SU-DHL-6 (cell line): ENCODE results near the gene ASB16.
A peak's percentile ranks its signal among the peaks of the same experiment; 100 is the strongest.

ENCODE experiments used
- H2AFZ ChIP-seq: fragments of 200-600 bp; sonication (generic); 2 replicates; pipeline ENCODE4 v1.6.1; 2014; ENCODE audit warnings: low read depth, mild to moderate bottlenecking, moderate library complexity, mixed read lengths, antibody characterized with exemption, low read length; ENCODE audit not compliant: severe bottlenecking
- H3F3A ChIP-seq: fragments of 200-600 bp; shearing (Covaris generic); 2 replicates; pipeline ENCODE4 v1.6.0; 2016; ENCODE audit warnings: antibody characterized with exemption, mild to moderate bottlenecking; ENCODE audit not compliant: insufficient read depth
- H3K27ac ChIP-seq: fragments of 200-600 bp; sonication (generic); 2 replicates; pipeline ENCODE4 v1.5.1; 2016; ENCODE audit warnings: low read depth, mild to moderate bottlenecking, low read length, moderate library complexity, mixed read lengths
- H3K27me3 ChIP-seq: fragments of 200-600 bp; sonication (generic), shearing (Covaris generic); 2 replicates; pipeline ENCODE4 v1.6.0; 2014; ENCODE audit warnings: mild to moderate bottlenecking, low read length
- H3K36me3 ChIP-seq: fragments of 200-600 bp; sonication (generic); 2 replicates; pipeline ENCODE4 v1.6.1; 2014; ENCODE audit warnings: mild to moderate bottlenecking, low read length, mixed read lengths
- H3K4me2 ChIP-seq: fragments of 300-600, 200-600 bp; shearing (Covaris generic), sonication (generic); 2 replicates; pipeline ENCODE4 v1.6.0; 2014; ENCODE audit warnings: low read length, low read depth, mild to moderate bottlenecking; ENCODE audit not compliant: poor library complexity, severe bottlenecking
- H3K4me3 ChIP-seq: fragments of 200-600 bp; sonication (generic); 2 replicates; pipeline ENCODE4 v1.5.1; 2014; ENCODE audit warnings: antibody characterized with exemption, low read length, mild to moderate bottlenecking, mixed read lengths; ENCODE audit not compliant: insufficient read depth, poor library complexity, severe bottlenecking
- H3K79me2 ChIP-seq: fragments of 200-600 bp; sonication (generic); 2 replicates; pipeline ENCODE4 v1.6.1; 2014; ENCODE audit warnings: mild to moderate bottlenecking, low read length, moderate library complexity; ENCODE audit not compliant: insufficient read depth
- H3K9ac ChIP-seq: fragments of 200-600 bp; sonication (generic); 2 replicates; pipeline ENCODE4 v1.7.0; 2014; ENCODE audit warnings: mild to moderate bottlenecking, low read length
- H3K9me2 ChIP-seq: fragments of 200-600 bp; sonication (generic); replicated peaks from 2 replicates; pipeline ENCODE4 v1.6.1; 2014; ENCODE audit warnings: low read length; ENCODE audit not compliant: insufficient read depth
- H3K9me3 ChIP-seq: fragments of 200-600 bp; sonication (generic); 2 replicates; pipeline ENCODE4 v1.6.1; 2014; ENCODE audit warnings: low read length, mixed read lengths; ENCODE audit not compliant: insufficient read depth
- H4K20me1 ChIP-seq: fragments of 200-600 bp; sonication (generic); 2 replicates; pipeline ENCODE4 v1.6.1; 2014; ENCODE audit warnings: low read depth, mild to moderate bottlenecking, antibody characterized with exemption, low read length, moderate library complexity, mixed read lengths
- EZH2phosphoT487 ChIP-seq: fragments of 200-600 bp; sonication (generic), shearing (Covaris generic); conservative IDR thresholded peaks from 2 replicates; pipeline ENCODE4 v1.6.1; 2018; ENCODE audit warnings: mild to moderate bottlenecking, antibody characterized with exemption, low read length, moderate library complexity, mixed read lengths
- TF ChIP-seq, protein P1 (sequence below): fragments of 200-600 bp; sonication (generic); IDR thresholded peaks from one replicate; pipeline ENCODE4 v1.5.1; 2017; ENCODE audit warnings: antibody characterized with exemption, mild to moderate bottlenecking, low read length, moderate library complexity; ENCODE audit not compliant: insufficient read depth, poor library complexity, severe bottlenecking

ASB16 gene

DNA sequence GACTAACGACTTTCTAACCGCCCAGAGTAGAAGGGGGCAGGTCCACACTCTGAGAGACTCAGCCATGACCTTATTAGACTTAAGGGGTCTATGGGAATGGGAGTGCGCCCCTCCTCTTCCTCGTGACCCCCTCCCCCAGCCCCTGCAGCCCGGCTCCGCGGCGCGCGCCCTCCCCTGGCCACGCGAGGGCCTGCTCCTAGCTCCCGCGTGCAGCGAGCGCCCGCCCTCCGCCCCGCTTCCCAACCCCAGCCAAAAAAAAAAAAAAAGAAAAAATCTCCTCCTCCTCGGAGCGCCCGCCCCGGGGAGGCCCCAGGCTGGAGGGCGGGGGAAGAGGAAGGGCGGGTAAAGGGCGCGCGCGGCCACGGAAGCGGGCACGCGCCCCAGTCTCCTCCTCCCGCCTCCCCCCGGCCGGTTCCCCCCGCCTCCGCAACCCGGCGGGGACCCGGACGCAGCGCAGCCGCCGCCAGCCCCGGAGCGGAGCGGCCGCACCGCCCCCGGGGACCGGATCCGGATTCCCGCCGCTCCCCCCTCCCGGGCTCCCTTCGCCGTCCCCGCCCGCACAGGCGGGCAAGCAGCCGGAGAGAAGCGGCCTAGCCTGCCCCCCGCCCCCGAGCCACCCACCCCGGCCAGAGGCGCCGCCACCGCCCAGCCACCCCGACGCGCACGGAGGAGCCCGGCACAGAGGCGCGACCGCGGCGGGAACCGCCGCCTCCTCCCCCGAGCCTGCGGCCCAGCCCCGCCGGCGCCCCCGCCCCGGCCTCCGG is 48.0 kb downstream of the ASB16 start:
- peaks cover 31% of the 10 kb centered on the region for H3K79me2 ChIP-seq
- H3K9me3 ChIP-seq = no peaks in the 10 kb centered on the region
- H3K9ac ChIP-seq = peak overlapping the region; percentile 93
- peaks cover 19% of the 10 kb centered on the region for H3F3A ChIP-seq
- H3K9me2 ChIP-seq = no peaks in the 10 kb centered on the region
- peak overlapping the region; percentile 95 for H3K27ac ChIP-seq
- H4K20me1 ChIP-seq = no peaks in the 10 kb centered on the region
- H3K4me3 ChIP-seq = peak overlapping the region; percentile 82
- no peak overlapping the region for H2AFZ ChIP-seq
- peaks cover 11% of the 10 kb centered on the region for H3K36me3 ChIP-seq
- peak overlapping the region; percentile 91 for H3K4me2 ChIP-seq
- H3K27me3 ChIP-seq = no peaks in the 10 kb centered on the region
- TF ChIP-seq, protein P1, sequence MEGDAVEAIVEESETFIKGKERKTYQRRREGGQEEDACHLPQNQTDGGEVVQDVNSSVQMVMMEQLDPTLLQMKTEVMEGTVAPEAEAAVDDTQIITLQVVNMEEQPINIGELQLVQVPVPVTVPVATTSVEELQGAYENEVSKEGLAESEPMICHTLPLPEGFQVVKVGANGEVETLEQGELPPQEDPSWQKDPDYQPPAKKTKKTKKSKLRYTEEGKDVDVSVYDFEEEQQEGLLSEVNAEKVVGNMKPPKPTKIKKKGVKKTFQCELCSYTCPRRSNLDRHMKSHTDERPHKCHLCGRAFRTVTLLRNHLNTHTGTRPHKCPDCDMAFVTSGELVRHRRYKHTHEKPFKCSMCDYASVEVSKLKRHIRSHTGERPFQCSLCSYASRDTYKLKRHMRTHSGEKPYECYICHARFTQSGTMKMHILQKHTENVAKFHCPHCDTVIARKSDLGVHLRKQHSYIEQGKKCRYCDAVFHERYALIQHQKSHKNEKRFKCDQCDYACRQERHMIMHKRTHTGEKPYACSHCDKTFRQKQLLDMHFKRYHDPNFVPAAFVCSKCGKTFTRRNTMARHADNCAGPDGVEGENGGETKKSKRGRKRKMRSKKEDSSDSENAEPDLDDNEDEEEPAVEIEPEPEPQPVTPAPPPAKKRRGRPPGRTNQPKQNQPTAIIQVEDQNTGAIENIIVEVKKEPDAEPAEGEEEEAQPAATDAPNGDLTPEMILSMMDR = peak; percentile 80
- no peak for TF ChIP-seq EZH2phosphoT487

DNA sequence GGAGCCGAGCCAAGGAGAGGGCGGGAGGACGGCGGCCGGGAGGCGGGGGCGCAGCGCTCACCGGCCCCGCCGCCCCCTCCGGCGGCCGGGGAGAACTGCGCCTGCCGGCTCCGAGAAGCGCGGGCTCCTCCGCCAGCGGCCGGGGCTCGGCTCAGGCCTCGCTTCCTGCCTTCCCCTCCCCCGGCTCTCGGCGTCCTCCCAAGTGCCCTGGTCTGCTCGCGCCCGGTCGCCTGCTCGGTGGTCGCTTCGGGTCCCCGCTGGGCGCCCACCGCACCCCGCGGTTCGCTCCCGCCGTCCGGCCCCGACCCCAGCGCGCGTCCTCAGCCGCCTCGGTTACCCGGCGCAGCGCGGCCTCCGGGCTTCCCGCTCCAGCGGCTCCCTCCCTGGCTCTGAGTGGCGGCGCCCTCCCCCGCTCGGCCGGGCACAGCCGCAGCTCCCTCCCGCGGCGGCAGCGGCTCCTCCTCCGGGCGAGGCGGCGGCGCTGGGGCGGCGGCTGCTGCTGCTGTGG is 48.7 kb downstream of the ASB16 start:
- peak overlapping the region; percentile 59 for H3K4me3 ChIP-seq
- H3F3A ChIP-seq = peaks cover 19% of the 10 kb centered on the region
- H3K27me3 ChIP-seq = no peaks in the 10 kb centered on the region
- H3K79me2 ChIP-seq = peaks cover 31% of the 10 kb centered on the region
- TF ChIP-seq, protein P1 = no peak
- no peak for TF ChIP-seq EZH2phosphoT487
- no peaks in the 10 kb centered on the region for H3K9me2 ChIP-seq
- H2AFZ ChIP-seq = no peak overlapping the region
- H3K9ac ChIP-seq = peak overlapping the region; percentile 93
- H3K36me3 ChIP-seq = peaks cover 11% of the 10 kb centered on the region
- no peaks in the 10 kb centered on the region for H3K9me3 ChIP-seq
- peak overlapping the region; percentile 35 for H3K4me2 ChIP-seq
- H4K20me1 ChIP-seq = no peaks in the 10 kb centered on the region
- peak overlapping the region; percentile 95 for H3K27ac ChIP-seq

DNA sequence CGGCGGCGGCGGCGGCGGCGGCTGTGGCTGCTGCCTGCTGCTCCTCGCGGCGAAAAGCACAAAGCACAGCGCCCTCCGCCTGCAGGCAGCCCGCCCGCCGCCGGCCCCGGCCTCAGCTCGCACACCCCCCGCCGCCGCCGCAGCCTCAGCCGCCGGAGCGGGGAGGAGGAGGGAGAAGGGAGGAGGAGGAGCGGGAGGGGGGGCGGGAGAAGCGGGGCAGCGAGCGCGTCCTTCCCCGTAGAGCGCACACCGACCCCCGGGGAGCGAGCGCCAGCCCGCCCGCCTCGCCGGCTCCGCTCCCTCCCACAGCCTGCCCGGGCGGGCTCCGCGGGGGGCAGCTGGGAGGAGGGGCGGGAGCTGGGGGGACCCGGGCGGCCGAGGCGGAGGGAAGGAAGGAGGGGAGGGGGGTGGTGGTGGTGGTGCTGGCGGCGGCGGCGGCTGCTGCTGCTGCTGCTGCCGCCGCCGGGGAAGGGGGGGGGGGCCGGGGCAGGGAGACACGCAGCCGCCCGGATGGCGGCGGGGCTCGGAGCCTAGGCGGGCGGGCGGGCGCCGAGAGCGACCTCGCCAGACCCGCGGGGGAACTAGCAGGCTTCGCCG is 49.2 kb downstream of the ASB16 start, which contains the start of gene UBTF:
Gene UBTF, minus strand, starts transcription at position 60 of the 597 bp plus-strand sequence. CDS start 1,446 bp downstream, outside the sequence.
- H2AFZ ChIP-seq = no peak within 1 kb of the TSS
- peaks cover 31% of the 10 kb centered on the region for H3K79me2 ChIP-seq
- peak within 1 kb of the TSS; percentile 59 for H3K4me3 ChIP-seq
- peak within 1 kb of the TSS; percentile 93 for H3K9ac ChIP-seq
- no peaks in the 10 kb centered on the region for H3K9me2 ChIP-seq
- H4K20me1 ChIP-seq = no peaks in the 10 kb centered on the region
- peak within 1 kb of the TSS; percentile 95 for H3K27ac ChIP-seq
- peaks cover 11% of the 10 kb centered on the region for H3K36me3 ChIP-seq
- H3K4me2 ChIP-seq = peak within 1 kb of the TSS; percentile 49
- TF ChIP-seq, protein P1 = no peak
- no peak for TF ChIP-seq EZH2phosphoT487
- H3K9me3 ChIP-seq = no peaks in the 10 kb centered on the region
- no peaks in the 10 kb centered on the region for H3K27me3 ChIP-seq
- H3F3A ChIP-seq = peaks cover 19% of the 10 kb centered on the region
